Measurements from ENCODE around the gene PCDHA11.
"Not testable (repeated sequence)": the region's sequence is repeated elsewhere in the genome, so short reads cannot be mapped to it uniquely, and the experiment has no call there.

Gene PCDHA11, protein sequence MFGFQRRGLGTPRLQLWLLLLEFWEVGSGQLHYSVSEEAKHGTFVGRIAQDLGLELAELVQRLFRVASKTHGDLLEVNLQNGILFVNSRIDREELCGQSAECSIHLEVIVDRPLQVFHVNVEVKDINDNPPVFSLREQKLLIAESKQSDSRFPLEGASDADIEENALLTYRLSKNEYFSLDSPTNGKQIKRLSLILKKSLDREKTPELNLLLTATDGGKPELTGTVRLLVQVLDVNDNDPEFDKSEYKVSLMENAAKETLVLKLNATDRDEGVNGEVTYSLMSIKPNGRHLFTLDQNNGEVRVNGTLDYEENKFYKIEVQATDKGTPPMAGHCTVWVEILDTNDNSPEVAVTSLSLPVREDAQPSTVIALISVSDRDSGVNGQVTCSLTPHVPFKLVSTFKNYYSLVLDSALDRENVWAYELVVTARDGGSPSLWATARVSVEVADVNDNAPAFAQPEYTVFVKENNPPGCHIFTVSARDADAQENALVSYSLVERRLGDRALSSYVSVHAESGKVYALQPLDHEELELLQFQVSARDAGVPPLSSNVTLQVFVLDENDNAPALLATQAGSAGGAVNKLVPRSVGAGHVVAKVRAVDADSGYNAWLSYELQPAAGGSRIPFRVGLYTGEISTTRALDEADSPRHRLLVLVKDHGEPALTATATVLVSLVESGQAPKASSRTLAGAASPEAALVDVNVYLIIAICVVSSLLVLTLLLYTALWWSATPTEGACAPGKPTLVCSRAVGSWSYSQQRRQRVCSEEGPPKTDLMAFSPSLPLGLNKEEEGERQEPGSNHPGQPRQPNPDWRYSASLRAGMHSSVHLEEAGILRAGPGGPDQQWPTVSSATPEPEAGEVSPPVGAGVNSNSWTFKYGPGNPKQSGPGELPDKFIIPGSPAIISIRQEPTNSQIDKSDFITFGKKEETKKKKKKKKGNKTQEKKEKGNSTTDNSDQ

DNA sequence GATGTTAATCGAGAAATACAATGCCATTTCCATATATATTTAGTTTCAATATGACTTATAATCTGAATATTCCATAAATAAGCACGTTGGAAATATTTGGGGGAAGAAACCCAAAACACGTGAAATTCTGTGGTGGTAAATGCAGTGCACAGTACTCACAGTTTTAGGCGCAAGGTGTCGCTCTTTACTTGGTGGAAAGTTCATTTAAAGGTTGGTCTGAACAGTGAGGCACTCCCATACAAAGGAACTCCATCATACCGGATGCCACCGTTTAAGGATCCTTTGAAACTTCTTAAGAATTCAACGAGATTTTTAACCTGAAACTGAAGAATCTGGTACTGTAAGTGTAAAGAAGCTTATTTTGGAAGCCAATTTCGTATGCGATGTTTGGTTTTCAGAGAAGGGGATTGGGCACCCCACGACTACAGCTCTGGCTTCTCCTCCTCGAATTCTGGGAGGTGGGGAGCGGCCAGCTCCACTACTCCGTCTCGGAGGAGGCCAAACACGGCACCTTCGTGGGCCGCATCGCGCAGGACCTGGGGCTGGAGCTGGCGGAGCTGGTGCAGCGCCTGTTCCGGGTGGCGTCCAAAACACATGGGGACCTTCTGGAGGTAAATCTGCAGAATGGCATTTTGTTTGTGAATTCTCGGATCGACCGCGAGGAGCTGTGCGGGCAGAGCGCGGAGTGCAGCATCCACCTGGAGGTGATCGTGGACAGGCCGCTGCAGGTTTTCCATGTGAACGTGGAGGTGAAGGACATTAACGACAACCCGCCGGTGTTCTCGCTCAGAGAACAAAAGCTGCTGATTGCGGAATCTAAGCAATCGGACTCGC is at the start of gene PCDHA11:
TSS of gene PCDHA11 (plus strand) at position 237 of the 834 bp plus-strand sequence. CDS start at position 384, 147 bp downstream.
- no peak for DNase-seq (ENCODE audit: low read depth)

DNA sequence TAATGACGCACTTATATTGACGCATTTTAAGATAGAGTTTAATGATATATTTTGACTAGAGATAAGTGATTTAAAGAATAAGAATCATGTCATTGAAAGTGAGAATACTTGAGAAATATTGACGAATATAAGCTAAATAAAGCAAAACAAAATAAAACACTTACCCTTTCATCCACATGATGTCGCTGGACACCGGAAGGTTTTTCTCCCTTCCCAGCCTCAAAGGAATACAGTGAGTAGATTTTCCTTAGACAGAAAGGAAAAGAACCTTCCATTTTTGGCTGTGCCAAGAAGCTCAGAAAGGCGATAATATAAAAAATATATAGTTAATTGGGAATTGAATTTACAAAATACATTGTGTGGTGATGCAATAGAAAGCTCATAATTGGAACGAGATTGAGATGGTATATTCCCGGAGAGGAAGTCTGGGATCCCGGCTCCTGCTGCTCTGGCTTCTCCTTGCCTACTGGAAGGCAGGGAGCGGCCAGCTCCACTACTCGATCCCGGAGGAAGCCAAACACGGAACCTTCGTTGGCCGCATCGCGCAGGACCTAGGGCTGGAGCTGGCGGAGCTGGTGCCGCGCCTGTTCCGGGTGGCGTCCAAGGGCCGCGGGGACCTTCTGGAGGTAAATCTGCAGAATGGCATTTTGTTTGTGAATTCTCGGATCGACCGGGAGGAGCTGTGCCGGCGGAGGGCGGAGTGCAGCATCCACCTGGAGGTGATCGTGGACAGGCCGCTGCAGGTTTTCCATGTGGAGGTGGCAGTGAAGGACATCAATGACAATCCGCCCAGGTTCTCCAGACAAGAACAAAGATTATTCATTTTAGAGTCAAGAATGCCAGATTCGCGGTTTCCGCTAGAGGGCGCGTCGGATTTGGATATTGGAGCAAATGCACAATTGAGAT is 47.1 kb upstream of the PCDHA11 start, which contains the start of gene PCDHA5:
TSS of gene PCDHA5 (plus strand) at position 239 of the 906 bp plus-strand sequence.
- DNase-seq (ENCODE audit: low read depth) = no peak

DNA sequence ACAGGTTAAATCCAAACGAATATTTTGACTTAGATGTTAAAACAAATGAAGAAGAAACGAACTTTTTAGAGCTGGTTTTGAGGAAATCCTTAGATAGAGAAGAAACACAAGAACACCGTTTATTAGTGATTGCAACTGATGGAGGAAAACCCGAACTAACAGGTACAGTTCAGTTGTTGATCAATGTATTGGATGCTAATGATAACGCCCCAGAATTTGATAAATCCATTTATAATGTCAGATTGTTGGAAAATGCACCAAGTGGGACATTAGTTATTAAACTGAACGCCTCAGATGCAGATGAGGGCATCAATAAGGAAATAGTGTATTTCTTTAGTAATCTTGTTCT is 46.5 kb upstream of the PCDHA11 start:
- DNase-seq (ENCODE audit: low read depth) = no peak

DNA sequence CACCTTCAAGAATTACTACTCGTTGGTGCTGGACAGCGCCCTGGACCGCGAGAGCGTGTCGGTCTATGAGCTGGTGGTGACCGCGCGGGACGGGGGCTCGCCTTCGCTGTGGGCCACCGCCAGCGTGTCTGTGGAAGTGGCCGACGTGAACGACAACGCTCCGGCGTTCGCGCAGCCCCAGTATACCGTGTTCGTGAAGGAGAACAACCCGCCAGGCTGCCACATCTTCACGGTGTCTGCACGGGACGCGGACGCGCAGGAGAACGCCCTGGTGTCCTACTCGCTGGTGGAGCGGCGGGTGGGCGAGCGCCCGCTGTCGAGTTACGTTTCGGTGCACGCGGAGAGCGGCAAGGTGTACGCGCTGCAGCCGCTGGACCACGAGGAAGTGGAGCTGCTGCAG is 45.8 kb upstream of the PCDHA11 start:
- not testable (repeated sequence) for DNase-seq (ENCODE audit: low read depth)

DNA sequence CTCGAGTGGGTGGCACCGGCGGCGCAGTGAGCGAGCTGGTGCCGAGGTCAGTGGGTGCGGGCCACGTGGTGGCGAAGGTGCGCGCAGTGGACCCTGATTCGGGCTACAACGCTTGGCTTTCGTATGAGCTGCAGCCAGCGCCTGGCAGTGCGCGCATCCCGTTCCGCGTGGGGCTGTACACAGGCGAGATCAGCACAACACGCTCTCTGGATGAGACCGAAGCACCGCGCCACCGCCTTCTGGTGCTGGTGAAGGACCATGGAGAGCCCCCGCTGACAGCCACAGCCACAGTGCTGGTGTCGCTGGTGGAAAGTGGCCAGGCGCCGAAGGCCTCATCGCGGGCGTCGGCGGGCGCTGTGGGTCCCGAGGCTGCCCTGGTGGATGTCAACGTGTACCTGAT is 45.3 kb upstream of the PCDHA11 start:
- DNase-seq (ENCODE audit: low read depth) = no peak

DNA sequence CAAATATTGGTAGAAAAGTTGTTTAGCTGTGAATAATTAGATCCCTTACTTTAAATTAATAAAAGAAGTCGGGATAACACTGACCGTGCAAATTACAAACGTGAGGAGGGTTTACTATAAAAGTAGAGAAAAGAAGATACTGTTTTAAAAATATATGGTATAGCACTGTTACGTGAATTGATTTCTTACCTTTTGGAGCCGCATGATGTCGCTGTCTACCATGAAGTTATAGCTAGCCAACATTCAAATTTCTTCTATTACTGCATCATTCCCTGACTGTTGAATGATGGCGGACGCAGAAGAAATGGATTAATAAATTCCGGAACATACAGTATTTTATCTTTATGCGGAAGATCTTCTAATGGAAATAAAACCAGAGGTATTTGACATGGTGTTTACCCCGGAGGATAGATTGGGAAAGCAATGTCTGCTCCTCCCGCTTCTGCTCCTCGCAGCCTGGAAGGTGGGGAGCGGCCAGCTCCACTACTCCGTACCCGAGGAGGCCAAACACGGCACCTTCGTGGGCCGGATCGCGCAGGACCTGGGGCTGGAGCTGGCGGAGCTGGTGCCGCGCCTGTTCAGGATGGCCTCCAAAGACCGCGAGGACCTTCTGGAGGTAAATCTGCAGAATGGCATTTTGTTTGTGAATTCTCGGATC is 40.9 kb upstream of the PCDHA11 start, which contains the start of gene PCDHA6:
TSS of gene PCDHA6 (plus strand) at position 257 of the 658 bp plus-strand sequence. CDS start at position 389, 132 bp downstream.
- no peak for DNase-seq (ENCODE audit: low read depth)

DNA sequence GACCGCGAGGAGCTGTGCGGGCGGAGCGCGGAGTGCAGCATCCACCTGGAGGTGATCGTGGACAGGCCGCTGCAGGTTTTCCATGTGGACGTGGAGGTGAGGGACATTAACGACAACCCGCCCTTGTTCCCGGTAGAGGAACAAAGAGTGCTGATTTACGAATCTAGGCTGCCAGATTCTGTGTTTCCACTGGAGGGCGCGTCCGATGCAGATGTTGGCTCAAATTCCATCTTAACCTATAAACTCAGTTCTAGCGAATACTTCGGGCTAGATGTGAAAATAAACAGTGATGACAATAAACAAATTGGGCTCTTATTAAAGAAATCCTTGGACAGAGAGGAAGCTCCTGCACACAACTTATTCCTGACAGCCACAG is 40.4 kb upstream of the PCDHA11 start:
- DNase-seq (ENCODE audit: low read depth) = no peak

DNA sequence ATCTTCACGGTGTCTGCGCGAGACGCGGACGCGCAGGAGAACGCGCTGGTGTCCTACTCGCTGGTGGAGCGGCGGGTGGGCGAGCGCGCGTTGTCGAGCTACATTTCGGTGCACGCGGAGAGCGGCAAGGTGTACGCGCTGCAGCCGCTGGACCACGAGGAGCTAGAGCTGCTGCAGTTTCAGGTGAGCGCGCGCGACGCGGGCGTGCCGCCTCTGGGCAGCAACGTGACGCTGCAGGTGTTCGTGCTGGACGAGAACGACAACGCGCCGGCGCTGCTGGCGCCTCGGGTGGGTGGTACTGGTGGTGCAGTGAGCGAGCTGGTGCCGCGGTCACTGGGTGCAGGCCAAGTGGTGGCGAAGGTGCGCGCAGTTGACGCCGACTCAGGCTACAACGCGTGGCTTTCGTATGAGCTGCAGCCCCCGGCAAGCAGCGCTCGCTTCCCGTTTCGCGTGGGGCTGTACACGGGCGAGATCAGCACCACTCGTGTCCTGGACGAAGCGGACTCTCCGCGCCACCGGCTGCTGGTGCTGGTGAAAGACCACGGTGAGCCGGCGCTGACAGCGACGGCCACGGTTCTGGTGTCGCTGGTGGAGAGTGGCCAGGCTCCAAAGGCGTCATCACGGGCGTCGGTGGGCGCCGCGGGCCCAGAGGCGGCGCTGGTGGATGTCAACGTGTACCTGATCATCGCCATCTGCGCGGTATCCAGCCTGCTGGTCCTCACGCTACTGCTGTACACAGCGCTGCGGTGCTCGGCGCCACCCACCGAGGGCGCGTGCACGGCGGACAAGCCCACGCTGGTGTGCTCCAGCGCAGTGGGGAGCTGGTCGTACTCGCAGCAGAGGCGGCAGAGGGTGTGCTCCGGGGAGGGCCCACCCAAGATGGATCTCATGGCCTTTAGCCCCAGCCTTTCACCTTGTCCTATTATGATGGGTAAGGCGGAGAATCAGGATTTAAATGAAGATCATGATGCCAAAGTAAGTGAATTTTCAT is 39.0 kb upstream of the PCDHA11 start:
- DNase-seq (ENCODE audit: low read depth) = not testable (repeated sequence)

DNA sequence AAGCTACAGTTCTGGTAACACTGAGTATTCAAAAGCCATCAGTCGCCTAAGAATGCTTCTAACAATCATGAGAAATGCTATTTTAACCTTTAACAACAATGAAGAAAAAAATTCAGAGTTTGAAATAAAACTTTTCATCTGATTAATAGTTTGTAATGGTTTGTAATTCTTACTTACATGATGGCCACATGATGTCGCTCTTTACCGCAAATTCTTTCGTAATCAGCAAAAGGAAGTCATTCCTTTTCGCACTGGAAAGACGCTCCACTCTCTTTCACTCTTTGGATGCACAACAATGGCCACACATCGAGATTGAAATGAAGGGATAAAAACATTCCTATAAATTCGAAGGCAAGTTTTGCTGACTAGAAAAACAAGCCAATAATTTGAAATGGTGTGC is 34.8 kb upstream of the PCDHA11 start, which contains the start of gene PCDHA7:
TSS of gene PCDHA7 (plus strand) at position 277 of the 400 bp plus-strand sequence. CDS start at position 392, 115 bp downstream.
- no peak for DNase-seq (ENCODE audit: low read depth)

DNA sequence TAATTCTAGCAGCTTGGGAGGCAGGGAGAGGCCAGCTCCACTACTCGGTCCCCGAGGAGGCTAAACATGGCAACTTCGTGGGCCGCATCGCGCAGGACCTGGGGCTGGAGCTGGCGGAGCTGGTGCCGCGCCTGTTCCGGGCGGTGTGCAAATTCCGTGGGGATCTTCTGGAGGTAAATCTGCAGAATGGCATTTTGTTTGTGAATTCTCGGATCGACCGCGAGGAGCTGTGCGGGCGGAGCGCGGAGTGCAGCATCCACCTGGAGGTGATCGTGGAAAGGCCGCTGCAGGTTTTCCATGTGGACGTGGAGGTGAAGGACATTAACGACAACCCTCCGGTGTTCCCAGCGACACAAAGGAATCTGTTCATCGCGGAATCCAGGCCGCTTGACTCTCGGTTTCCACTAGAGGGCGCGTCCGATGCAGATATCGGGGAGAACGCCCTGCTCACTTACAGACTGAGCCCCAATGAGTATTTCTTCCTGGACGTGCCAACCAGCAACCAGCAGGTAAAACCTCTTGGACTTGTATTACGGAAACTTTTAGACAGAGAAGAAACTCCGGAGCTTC is 34.2 kb upstream of the PCDHA11 start:
- not testable (repeated sequence) for DNase-seq (ENCODE audit: low read depth)

DNA sequence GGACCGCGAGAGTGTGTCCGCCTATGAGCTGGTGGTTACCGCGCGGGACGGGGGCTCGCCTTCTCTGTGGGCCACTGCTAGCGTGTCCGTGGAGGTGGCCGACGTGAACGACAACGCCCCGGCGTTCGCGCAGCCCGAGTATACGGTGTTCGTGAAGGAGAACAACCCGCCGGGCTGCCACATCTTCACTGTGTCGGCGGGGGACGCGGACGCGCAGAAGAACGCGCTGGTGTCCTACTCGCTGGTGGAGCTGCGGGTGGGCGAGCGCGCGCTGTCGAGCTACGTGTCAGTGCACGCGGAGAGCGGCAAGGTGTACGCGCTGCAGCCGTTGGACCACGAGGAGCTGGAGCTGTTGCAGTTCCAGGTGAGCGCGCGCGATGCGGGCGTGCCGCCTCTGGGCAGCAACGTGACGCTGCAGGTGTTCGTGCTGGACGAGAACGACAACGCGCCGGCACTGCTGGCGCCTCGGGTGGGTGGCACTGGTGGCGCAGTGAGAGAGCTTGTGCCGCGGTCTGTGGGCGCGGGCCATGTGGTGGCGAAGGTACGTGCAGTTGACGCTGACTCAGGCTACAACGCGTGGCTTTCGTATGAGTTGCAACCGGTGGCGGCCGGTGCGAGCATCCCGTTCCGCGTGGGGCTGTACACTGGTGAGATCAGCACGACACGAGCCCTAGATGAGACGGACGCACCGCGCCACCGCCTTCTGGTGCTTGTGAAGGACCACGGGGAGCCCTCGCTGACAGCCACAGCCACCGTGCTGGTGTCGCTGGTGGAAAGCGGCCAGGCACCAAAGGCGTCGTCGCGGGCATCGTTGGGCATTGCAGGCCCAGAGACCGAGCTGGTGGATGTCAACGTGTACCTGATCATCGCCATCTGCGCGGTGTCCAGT is 32.9 kb upstream of the PCDHA11 start:
- no peak for DNase-seq (ENCODE audit: low read depth)

DNA sequence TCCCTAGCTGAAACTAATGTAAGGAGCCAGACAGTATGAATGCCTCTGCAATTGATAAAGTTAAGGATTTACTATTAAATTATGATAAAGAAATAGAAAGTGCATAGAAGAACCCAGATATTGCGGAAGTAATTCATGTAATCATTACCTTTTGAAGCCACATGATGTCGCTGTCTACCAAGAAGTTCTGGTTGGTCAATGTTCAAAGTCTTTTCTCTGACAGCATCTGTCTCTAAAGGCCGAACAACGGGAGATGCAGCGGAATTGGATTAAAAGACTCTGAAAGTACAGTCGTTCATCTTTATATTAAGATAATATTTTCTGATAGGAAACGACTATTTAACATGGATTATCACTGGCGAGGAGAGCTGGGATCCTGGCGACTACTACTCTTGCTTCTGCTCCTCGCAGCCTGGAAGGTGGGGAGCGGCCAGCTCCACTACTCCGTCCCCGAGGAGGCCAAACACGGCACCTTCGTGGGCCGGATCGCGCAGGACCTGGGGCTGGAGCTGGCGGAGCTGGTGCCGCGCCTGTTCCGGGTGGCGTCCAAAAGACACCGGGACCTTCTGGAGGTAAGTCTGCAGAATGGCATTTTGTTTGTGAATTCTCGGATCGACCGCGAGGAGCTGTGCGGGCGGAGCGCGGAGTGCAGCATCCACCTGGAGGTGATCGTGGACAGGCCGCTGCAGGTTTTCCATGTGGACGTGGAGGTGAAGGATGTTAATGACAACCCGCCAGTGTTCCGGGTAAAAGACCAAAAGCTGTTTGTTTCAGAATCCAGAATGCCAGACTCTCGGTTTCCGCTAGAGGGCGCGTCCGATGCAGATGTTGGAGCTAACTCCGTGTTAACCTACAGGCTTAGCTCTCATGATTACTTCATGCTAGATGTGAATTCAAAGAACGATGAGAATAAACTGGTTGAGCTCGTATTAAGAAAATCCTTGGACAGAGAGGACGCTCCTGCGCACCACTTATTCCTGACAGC is 27.5 kb upstream of the PCDHA11 start, which contains the start of gene PCDHA8:
TSS of gene PCDHA8 (plus strand) at position 210 of the 985 bp plus-strand sequence. CDS start at position 345, 135 bp downstream.
- no peak for DNase-seq (ENCODE audit: low read depth)

DNA sequence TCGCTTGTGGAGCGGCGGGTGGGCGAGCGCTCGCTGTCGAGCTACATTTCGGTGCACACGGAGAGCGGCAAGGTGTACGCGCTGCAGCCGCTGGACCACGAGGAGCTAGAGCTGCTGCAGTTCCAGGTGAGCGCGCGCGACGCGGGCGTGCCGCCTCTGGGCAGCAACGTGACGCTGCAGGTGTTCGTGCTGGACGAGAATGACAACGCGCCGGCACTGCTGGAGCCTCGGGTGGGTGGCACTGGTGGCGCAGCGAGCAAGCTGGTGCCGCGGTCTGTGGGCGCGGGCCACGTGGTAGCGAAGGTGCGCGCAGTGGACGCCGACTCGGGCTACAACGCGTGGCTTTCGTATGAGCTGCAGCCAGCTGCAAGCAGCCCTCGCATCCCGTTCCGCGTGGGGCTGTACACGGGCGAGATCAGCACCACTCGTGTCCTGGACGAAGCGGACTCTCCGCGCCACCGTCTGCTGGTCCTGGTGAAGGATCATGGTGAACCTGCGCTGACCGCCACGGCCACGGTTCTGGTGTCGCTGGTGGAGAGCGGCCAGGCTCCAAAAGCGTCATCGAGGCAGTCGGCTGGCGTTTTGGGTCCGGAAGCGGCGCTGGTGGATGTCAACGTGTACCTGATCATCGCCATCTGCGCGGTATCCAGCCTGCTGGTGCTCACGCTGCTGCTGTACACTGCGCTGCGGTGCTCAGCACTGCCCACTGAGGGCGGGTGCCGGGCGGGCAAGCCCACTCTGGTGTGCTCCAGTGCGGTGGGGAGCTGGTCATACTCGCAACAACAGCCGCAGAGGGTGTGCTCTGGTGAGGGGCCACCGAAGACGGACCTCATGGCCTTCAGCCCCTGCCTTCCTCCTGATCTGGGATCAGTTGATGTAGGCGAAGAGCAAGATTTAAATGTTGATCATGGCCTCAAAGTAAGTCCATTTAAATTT is 25.7 kb upstream of the PCDHA11 start:
- DNase-seq (ENCODE audit: low read depth) = no peak

DNA sequence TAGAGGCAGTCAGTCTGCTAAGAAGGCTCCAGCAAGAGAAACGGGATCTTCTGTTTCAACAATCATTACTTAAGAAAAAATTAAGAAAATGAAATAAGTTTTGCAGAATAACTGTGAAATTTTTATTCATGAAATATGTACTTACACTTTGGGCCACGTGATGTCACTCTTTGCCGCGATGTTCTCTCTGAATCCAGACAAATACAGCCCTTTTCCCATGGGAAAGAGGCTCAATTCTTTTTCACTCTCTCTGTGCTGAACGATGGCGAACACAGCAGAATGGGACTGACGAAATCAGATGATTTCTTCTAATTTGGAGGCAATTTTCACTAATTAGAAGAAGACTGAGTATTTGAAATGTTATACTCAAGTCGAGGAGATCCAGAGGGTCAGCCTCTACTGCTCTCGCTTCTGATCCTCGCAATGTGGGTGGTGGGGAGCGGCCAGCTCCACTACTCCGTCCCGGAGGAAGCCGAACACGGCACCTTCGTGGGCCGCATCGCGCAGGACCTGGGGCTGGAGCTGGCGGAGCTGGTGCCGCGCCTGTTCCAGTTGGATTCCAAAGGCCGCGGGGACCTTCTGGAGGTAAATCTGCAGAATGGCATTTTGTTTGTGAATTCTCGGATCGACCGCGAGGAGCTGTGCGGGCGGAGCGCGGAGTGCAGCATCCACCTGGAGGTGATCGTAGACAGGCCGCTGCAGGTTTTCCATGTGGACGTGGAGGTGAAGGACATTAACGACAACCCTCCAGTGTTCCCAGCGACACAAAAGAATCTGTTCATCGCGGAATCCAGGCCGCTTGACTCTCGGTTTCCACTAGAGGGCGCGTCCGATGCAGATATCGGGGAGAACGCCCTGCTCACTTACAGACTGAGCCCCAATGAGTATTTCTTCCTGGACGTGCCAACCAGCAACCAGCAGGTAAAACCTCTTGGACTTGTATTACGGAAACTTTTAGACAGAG is 20.3 kb upstream of the PCDHA11 start, which contains the start of gene PCDHA9:
TSS of gene PCDHA9 (plus strand) at position 244 of the 964 bp plus-strand sequence. CDS start at position 358, 114 bp downstream.
- DNase-seq (ENCODE audit: low read depth) = not testable (repeated sequence)
